Natural killer cell (primary cell): ENCODE data around the gene SLC4A11. TPM values are rescaled to one million over a fixed set of nuclear protein-coding genes. Genes with fewer than 3 reads are reported as not detected.

ENCODE experiments used
- ATAC-seq, 3 donors: fragments of 150-1000 bp in 2 of 3; fragments of 200-7000 bp in 1 of 3; cut with Tn5 transposase; 1 replicate in 1 of 3; 2 replicates in 2 of 3; pipeline ENCODE4 v1.10.0; 2021; ENCODE audit warnings: mild to moderate bottlenecking in 2 of 3, moderate library complexity in 2 of 3
- DNase-seq, 2 donors: peaks; one replicate each; pipeline versions ENCODE4 v3.0.0 to v3.0.0-alpha.2; 2013 to 2021; ENCODE audit warnings: mixed read lengths in 1 of 2
- H3K27ac ChIP-seq: one replicate; pipeline ENCODE4 v1.5.1; 2013; ENCODE audit warnings: mild to moderate bottlenecking, low read length
- H3K27me3 ChIP-seq: one replicate; pipeline ENCODE4 v1.6.1; 2013; ENCODE audit warnings: low read length; ENCODE audit not compliant: control insufficient read depth, insufficient read depth
- H3K36me3 ChIP-seq: one replicate; pipeline ENCODE4 v1.6.1; 2013; ENCODE audit warnings: low read length; ENCODE audit not compliant: control insufficient read depth, insufficient read depth
- H3K4me1 ChIP-seq: one replicate; pipeline ENCODE4 v1.6.1; 2013; ENCODE audit warnings: low read length; ENCODE audit not compliant: control insufficient read depth, insufficient read depth
- H3K4me3 ChIP-seq: one replicate; pipeline ENCODE4 v1.5.1; 2013; ENCODE audit warnings: low read length
- H3K9me3 ChIP-seq: one replicate; pipeline ENCODE4 v1.6.1; 2013; ENCODE audit warnings: low read length; ENCODE audit not compliant: control insufficient read depth, insufficient read depth
- H3K27ac Mint-ChIP-seq, 2 donors: one replicate each; pipeline ENCODE4 v1.8.0; 2022; ENCODE audit warnings: mild to moderate bottlenecking in 2 of 2, mixed read lengths in 2 of 2, moderate library complexity in 1 of 2
- H3K27me3 Mint-ChIP-seq, 2 donors: one replicate each; pipeline ENCODE4 v1.8.0; 2022; ENCODE audit warnings: low read depth in 2 of 2, mixed read lengths in 2 of 2
- H3K36me3 Mint-ChIP-seq: one replicate; pipeline ENCODE4 v1.8.0; 2022; ENCODE audit warnings: mixed read lengths
- H3K4me1 Mint-ChIP-seq, 2 donors: one replicate each; pipeline ENCODE4 v1.8.0; 2022; ENCODE audit warnings: mixed read lengths in 2 of 2
- H3K4me3 Mint-ChIP-seq: one replicate; pipeline ENCODE4 v1.8.0; 2022; ENCODE audit warnings: mild to moderate bottlenecking, moderate library complexity, mixed read lengths
- H3K9me3 Mint-ChIP-seq, 2 donors: one replicate each; pipeline ENCODE4 v1.8.0; 2022; ENCODE audit warnings: mixed read lengths in 2 of 2
- WGBS: methylation state at CpG from one replicate; pipeline ENCODE4 v1.1.7; 2013; ENCODE audit warnings: missing lambda C conversion rate; ENCODE audit not compliant: insufficient coverage; 5-methylcytosine and 5-hydroxymethylcytosine counted together
- intact Hi-C: fragments of 100-400 bp; cut with micrococcal nuclease; formaldehyde crosslinking; loops from one replicate; pipeline ENCODE4 v1.14.2; 2022
- total RNA-seq, 4 donors: library from RNA; stranded (reverse); fragments of 120-200 nt in 1 of 4; gene quantifications; one replicate each; pipeline versions ENCODE4 v1.2.3 to v1.2.4, GENCODE V29; 2013 to 2022
- TF ChIP-seq, protein P1 (sequence below): fragments of 200-600 bp; IDR thresholded peaks from one replicate; pipeline ENCODE4 v1.8.0; 2022; ENCODE audit warnings: antibody characterized with exemption

SLC4A11 gene
- total RNA-seq, 3 donors from 2014 or later (not counting 1 experiment from before 2014, with no cell fraction given), result 0.31 to 0.68 (median 0.32) TPM

DNA sequence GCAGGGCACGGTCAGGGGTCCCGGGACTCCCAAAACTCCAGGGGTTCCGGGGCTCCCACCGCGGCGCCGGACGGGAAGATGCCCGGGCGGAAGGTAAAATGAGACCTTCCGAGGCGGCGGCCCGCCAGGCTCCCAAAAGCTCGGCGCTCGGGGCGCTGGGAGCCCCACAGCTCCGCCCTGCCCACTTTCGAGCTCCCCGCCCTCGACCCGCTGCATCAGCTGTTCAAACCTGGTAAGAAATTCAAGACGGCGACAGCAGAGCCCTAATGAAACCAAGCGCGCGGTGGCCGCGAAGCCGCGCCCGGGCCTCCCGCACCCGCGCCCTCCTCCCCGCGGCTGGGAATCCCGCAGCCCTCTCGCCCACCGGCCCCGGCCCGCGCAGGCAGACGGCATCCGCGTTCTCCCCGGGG is 369 bp downstream of the SLC4A11 start:
- no peaks in the 10 kb centered on the region for H3K9me3 Mint-ChIP-seq
- H3K27ac Mint-ChIP-seq, result no peak overlapping the region
- no peaks in the 10 kb centered on the region for H3K9me3 ChIP-seq
- H3K4me3 Mint-ChIP-seq, result peak overlapping the region; percentile 81
- H3K4me3 ChIP-seq, result peak overlapping the region; percentile 48
- DNase-seq (peak in 1 of 2 donors; percentile 67), ATAC-seq (peak; percentile 60 to 75 (median 73))
- peaks cover 29% of the 10 kb centered on the region for H3K27me3 ChIP-seq
- peaks cover 24% of the 10 kb centered on the region for H3K4me1 ChIP-seq
- peaks cover 8 to 12% of the 10 kb centered on the region in 2 donors for H3K4me1 Mint-ChIP-seq
- intact Hi-C loops, result no loop called here
- TF ChIP-seq, protein P1, sequence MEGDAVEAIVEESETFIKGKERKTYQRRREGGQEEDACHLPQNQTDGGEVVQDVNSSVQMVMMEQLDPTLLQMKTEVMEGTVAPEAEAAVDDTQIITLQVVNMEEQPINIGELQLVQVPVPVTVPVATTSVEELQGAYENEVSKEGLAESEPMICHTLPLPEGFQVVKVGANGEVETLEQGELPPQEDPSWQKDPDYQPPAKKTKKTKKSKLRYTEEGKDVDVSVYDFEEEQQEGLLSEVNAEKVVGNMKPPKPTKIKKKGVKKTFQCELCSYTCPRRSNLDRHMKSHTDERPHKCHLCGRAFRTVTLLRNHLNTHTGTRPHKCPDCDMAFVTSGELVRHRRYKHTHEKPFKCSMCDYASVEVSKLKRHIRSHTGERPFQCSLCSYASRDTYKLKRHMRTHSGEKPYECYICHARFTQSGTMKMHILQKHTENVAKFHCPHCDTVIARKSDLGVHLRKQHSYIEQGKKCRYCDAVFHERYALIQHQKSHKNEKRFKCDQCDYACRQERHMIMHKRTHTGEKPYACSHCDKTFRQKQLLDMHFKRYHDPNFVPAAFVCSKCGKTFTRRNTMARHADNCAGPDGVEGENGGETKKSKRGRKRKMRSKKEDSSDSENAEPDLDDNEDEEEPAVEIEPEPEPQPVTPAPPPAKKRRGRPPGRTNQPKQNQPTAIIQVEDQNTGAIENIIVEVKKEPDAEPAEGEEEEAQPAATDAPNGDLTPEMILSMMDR, result no peak
- H3K36me3 Mint-ChIP-seq, result no peaks in the 10 kb centered on the region
- H3K27ac ChIP-seq, result no peak overlapping the region
- WGBS, result under 1% methylated on average over 48 of the region's 48 CpGs
- H3K27me3 Mint-ChIP-seq, result peaks cover 45 to 53% of the 10 kb centered on the region in 2 donors
- no peaks in the 10 kb centered on the region for H3K36me3 ChIP-seq

DNA sequence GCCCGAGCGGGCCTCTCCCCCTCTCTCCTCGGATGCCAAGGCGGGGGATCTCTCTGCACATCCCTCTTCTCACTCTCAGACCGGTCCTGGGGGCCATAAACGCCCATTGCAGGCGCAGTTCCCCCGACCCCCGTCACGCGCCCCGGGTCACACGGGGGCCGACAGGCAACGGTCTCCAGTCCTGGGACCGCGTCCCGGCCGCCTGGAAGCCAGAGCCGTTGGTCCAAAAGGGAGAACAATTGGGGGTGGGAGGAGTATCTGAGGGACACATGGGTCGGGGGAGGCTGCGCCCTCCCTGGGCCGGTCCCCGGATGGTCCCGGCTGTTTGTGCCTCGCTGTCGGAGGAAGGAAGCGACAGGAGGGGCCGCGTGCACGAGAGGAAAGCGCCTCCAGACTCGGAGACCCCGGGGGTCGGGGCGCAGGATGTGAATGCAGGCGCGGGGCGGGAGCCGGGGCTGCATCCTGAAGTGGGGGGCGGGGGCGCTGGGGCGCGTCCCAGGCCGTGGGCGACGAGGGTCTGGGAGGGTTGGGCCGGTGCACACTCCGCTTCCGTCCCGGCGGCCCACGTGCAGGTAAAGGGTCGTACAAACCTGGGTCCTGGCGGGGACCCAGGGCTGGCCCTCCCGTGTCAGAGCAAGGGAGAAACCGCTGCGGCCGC is 903 bp downstream of the SLC4A11 start:
- peaks cover 8 to 12% of the 10 kb centered on the region in 2 donors for H3K4me1 Mint-ChIP-seq
- peak overlapping the region; percentile 48 for H3K4me3 ChIP-seq
- ATAC-seq (peak in 1 of 3 donors; percentile 17), DNase-seq (peak in 1 of 2 donors; percentile 19)
- H3K27ac ChIP-seq, result no peak overlapping the region
- no peaks in the 10 kb centered on the region for H3K36me3 Mint-ChIP-seq
- no peak overlapping the region for H3K27ac Mint-ChIP-seq
- H3K4me1 ChIP-seq, result peaks cover 24% of the 10 kb centered on the region
- intact Hi-C loops, result no loop called here
- H3K9me3 ChIP-seq, result no peaks in the 10 kb centered on the region
- 5% methylated on average over 59 of the region's 59 CpGs for WGBS
- TF ChIP-seq, protein P1, result no peak
- peak overlapping the region; percentile 81 for H3K4me3 Mint-ChIP-seq
- no peaks in the 10 kb centered on the region for H3K9me3 Mint-ChIP-seq
- no peaks in the 10 kb centered on the region for H3K36me3 ChIP-seq
- peaks cover 45 to 52% of the 10 kb centered on the region in 2 donors for H3K27me3 Mint-ChIP-seq
- peaks cover 29% of the 10 kb centered on the region for H3K27me3 ChIP-seq

DNA sequence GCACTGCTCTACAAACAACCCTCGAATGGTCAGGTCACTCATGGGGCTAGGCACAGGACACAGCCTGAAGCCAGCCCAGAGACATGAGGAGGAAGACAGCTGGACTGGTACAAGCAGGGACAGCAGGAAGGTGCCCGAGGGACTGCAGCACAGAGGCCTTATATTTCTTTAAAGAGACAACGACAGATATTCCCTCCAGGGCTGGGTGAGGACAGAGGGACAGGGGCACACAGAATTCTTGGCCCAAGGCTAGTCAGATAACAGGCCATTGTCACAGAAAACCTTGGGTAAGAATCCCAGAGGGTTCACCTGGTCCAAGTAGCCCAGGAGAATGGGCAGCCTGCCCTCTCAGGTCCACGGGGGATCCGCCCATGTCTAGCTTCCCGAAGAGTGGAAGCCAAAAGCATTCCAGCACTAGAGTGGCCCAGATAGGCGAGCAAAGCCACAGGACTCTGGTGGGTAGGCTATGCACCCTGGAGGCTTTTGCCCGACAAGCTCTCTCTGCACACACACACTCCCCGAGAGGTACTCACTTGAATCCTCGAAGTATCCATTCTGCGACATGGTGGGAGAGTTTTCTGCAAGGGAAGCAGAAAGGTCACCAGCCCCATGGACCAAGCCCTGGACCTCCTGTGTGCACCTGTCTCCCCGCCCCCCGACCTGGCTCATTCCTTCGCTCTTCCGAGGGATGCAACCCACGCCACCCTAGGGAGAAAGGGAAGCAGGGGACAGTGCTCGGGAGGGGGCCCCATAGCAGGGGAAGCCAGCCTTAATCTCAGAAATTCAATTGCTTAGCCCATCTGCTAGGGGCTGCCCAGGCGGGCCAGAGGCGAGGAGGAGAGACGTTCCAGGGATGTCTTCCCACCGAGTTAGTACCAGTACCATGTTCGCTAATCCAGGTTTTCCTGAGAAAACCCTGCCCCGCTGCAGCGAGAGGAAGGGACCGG is 1.7 kb downstream of the SLC4A11 start:
- H3K27me3 ChIP-seq, result peaks cover 29% of the 10 kb centered on the region
- peaks cover 24% of the 10 kb centered on the region for H3K4me1 ChIP-seq
- intact Hi-C loops, result no loop called here
- H3K4me3 ChIP-seq, result no peak overlapping the region
- no peaks in the 10 kb centered on the region for H3K9me3 Mint-ChIP-seq
- H3K36me3 Mint-ChIP-seq, result no peaks in the 10 kb centered on the region
- WGBS, result 77% methylated on average over 24 of the region's 25 CpGs
- H3K4me3 Mint-ChIP-seq, result peak overlapping the region; percentile 79
- no peak for ATAC-seq
- H3K4me1 Mint-ChIP-seq, result peaks cover 8 to 12% of the 10 kb centered on the region in 2 donors
- no peak for DNase-seq
- no peak overlapping the region for H3K27ac Mint-ChIP-seq
- no peaks in the 10 kb centered on the region for H3K36me3 ChIP-seq
- peaks cover 40 to 49% of the 10 kb centered on the region in 2 donors for H3K27me3 Mint-ChIP-seq
- TF ChIP-seq, protein P1, result no peak
- no peak overlapping the region for H3K27ac ChIP-seq
- H3K9me3 ChIP-seq, result no peaks in the 10 kb centered on the region
